OCI-LY7 (cell line): ENCODE data around the gene EBF3. TPM values are rescaled to one million over a fixed set of nuclear protein-coding genes. Genes with fewer than 3 reads are reported as not detected.

Experiments
- BruUV-seq: library from RNA; stranded (reverse); fragments of 400-500 nt; replicated peaks from 2 replicates; lab custom pipeline; 2021; lab: Mats Ljungman, UMichigan
- CTCF ChIA-PET: fragments of 300-600 bp; sonication (Branson Sonifier 250); formaldehyde crosslinking; loops from one replicate; lab custom pipeline; 2022; ENCODE audit warnings: antibody characterized with exemption; ENCODE audit not compliant: unreplicated experiment; lab: Charles Lee
- POLR2A ChIA-PET: fragments of 300-600 bp; sonication (Branson Sonifier 250); formaldehyde crosslinking; loops from one replicate; lab custom pipeline; 2022; ENCODE audit warnings: antibody characterized with exemption; lab: Charles Lee
- DNase-seq: peaks from one replicate; pipeline ENCODE4 v3.0.0-alpha.2; 2015; ENCODE audit warnings: low spot score
- H2AFZ ChIP-seq: fragments of 200-600 bp; sonication (generic), shearing (Covaris generic); 2 replicates; pipeline ENCODE4 v1.6.1; 2014; ENCODE audit warnings: mild to moderate bottlenecking, antibody characterized with exemption, low read length, moderate library complexity
- H3K27ac ChIP-seq: fragments of 200-600 bp; sonication (generic); 2 replicates; pipeline ENCODE4 v1.5.1; 2014; ENCODE audit warnings: mixed run types, low read depth, mild to moderate bottlenecking, moderate library complexity, low read length, inconsistent platforms; ENCODE audit not compliant: poor library complexity, severe bottlenecking
- H3K36me3 ChIP-seq: fragments of 200-600 bp; sonication (generic); 2 replicates; pipeline ENCODE4 v1.6.1; 2014; ENCODE audit warnings: mild to moderate bottlenecking, antibody characterized with exemption, low read length, moderate library complexity, mixed read lengths; ENCODE audit not compliant: insufficient read depth
- H3K4me1 ChIP-seq: fragments of 200-600 bp; sonication (generic); 2 replicates; pipeline ENCODE4 v1.5.1; 2014; ENCODE audit warnings: mild to moderate bottlenecking, low read length; ENCODE audit not compliant: insufficient read depth, poor library complexity, severe bottlenecking
- H3K4me2 ChIP-seq: fragments of 200-600 bp; sonication (generic); 2 replicates; pipeline ENCODE4 v1.6.1; 2014; ENCODE audit warnings: mild to moderate bottlenecking, low read length
- H3K4me3 ChIP-seq: fragments of 200-600 bp; sonication (generic); 2 replicates; pipeline ENCODE4 v1.5.1; 2014; ENCODE audit warnings: mild to moderate bottlenecking, low read depth, low read length; ENCODE audit not compliant: poor library complexity, severe bottlenecking
- H3K79me2 ChIP-seq: fragments of 200-600 bp; sonication (generic); 2 replicates; pipeline ENCODE4 v1.6.1; 2016; ENCODE audit warnings: low read depth, mild to moderate bottlenecking, low read length, moderate library complexity, mixed read lengths; ENCODE audit not compliant: insufficient read depth
- H3K9me2 ChIP-seq: fragments of 200-600 bp; sonication (generic); 2 replicates; pipeline ENCODE4 v1.6.1; 2016; ENCODE audit warnings: mild to moderate bottlenecking, low read length, mixed read lengths; ENCODE audit not compliant: insufficient read depth
- H3K9me3 ChIP-seq: fragments of 200-600 bp; sonication (generic); 2 replicates; pipeline ENCODE4 v1.6.1; 2014; ENCODE audit warnings: mild to moderate bottlenecking, mixed run types, low read length, mixed read lengths
- H4K20me1 ChIP-seq: fragments of 200-600 bp; sonication (generic); 2 replicates; pipeline ENCODE4 v1.6.1; 2014; ENCODE audit warnings: mild to moderate bottlenecking, antibody characterized with exemption, low read length, moderate library complexity, mixed read lengths; ENCODE audit not compliant: insufficient read depth
- CTCF ChIP-seq: fragments of 200-600 bp; sonication (generic); conservative IDR thresholded peaks from 2 replicates; pipeline ENCODE4 v1.5.1; 2014; ENCODE audit warnings: mild to moderate bottlenecking, antibody characterized with exemption, low read length, moderate library complexity, mixed read lengths
- EZH2phosphoT487 ChIP-seq: fragments of 200-600 bp; sonication (generic); IDR thresholded peaks from 2 replicates; pipeline ENCODE4 v1.6.1; 2018; ENCODE audit warnings: low read depth, borderline replicate concordance, mild to moderate bottlenecking, mixed run types, antibody characterized with exemption, low read length, moderate library complexity, mixed read lengths
- intact Hi-C: fragments of 100-400 bp; cut with micrococcal nuclease; formaldehyde crosslinking; loops from one replicate; pipeline ENCODE4 v1.10.0; 2022; ENCODE audit not compliant: unreplicated experiment
- total RNA-seq, 2 experiments: library from RNA; depleted of rRNA in 1 of 2; stranded (reverse); fragments of >200 nt in 1 of 2; shearing (Covaris generic) in 1 of 2; gene quantifications; 2 replicates each; pipeline ENCODE4 v1.2.3, GENCODE V29; 2014 to 2022

The EBF3 gene
- total RNA-seq, 2 experiments from 2014 or later = not detected

DNA sequence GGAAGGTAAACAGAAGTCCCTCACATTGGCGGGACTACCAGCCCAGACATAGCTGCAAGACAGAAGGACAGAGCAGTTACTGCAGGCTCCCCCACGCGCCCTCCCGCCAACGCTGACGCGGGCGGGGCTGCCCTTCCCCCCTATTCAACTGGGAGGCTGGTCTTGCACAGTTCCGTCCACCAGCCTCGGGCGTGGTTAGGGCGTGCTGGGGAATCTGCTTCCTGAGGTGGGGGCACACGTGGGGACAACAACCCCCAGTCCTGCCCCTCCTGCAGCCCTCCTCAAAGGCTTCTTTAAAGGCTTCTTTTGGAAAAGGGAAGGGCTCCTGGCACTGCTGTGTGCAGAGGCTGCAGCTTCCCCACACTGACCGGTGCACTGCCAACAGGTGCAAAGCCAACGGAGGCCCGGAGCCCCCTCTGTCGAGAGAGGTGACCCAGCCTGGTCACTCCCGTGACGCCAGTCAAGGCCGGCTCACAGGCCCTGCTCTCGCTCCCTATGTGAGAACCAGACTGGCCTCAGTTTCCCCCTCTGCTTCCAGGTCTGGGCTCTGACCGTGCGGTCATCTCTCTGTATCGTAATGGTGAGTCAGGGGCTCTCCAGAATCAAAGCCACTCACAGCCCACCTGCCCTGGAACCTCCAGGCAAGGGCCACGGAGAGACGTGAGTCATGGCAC, 126.0 kb downstream of the EBF3 start:
- Histone ChIP-seq H3K4me1 (no peaks in the 10 kb centered on the region), H3K79me2 (no peaks in the 10 kb centered on the region), H3K9me3 (no peaks in the 10 kb centered on the region), H3K27ac (no peak overlapping the region), H3K4me3 (no peak overlapping the region), H3K4me2 (no peak overlapping the region), H3K36me3 (no peaks in the 10 kb centered on the region), H3K9me2 (no peaks in the 10 kb centered on the region), H2AFZ (no peak overlapping the region), H4K20me1 (no peaks in the 10 kb centered on the region)
- intact Hi-C loops = no loop called here
- BruUV-seq = no TSS peak
- ChIA-PET CTCF (interaction anchor here (0.5 kb wide), 1 partner anchor 312 kb away, joined by 3 read pairs; no protein-coding TSS in a partner anchor), POLR2A (interaction anchor here (0.6 kb wide), 1 partner anchor 34 kb away, joined by 4 read pairs; no protein-coding TSS in a partner anchor)
- TF ChIP-seq EZH2phosphoT487 (no peak), CTCF (no peak)
- DNase-seq = no peak

- Histone ChIP-seq H3K9me2 (no peaks in the 10 kb centered on the region), H3K9me3 (no peaks in the 10 kb centered on the region), H3K4me3 (no peak overlapping the region), H4K20me1 (no peaks in the 10 kb centered on the region), H3K4me2 (no peak overlapping the region), H3K79me2 (no peaks in the 10 kb centered on the region), H3K27ac (no peak overlapping the region), H3K4me1 (no peaks in the 10 kb centered on the region), H3K36me3 (no peaks in the 10 kb centered on the region), H2AFZ (no peak overlapping the region)
- intact Hi-C loops = no loop called here
- CTCF ChIA-PET = no interaction called here
- TF ChIP-seq EZH2phosphoT487 (no peak), CTCF (no peak)
- POLR2A ChIA-PET = interaction anchor here (1.4 kb wide), 1 partner anchor 9 kb away, joined by 3 read pairs; no protein-coding TSS in a partner anchor
- DNase-seq = no peak
- BruUV-seq = no TSS peak
These were observed 127.8 kb downstream of the EBF3 start for GRCh38 chr10:129836253-129836652.

- ChIA-PET CTCF (interaction anchor here (0.6 kb wide), 1 partner anchor 21 kb away, joined by 4 read pairs; no protein-coding TSS in a partner anchor), POLR2A (no interaction called here)
- Histone ChIP-seq H3K4me3 (no peak overlapping the region), H3K79me2 (no peaks in the 10 kb centered on the region), H2AFZ (no peak overlapping the region), H3K4me2 (no peak overlapping the region), H3K9me3 (no peaks in the 10 kb centered on the region), H3K4me1 (no peaks in the 10 kb centered on the region), H3K9me2 (no peaks in the 10 kb centered on the region), H3K27ac (no peak overlapping the region), H4K20me1 (no peaks in the 10 kb centered on the region), H3K36me3 (no peaks in the 10 kb centered on the region)
- intact Hi-C loops = no loop called here
- TF ChIP-seq EZH2phosphoT487 (no peak), CTCF (no peak)
- no TSS peak for BruUV-seq
- no peak for DNase-seq
These were observed 129.9 kb downstream of the EBF3 start for GRCh38 chr10:129833994-129834739.
